GM19452 (cell line): Measurements from ENCODE around the gene TMEM38A.

Source experiments
- ATAC-seq: cut with Tn5 transposase; IDR thresholded peaks from one replicate; pipeline ENCODE4 v1.9.1; 2021; ENCODE audit not compliant: unreplicated experiment

TMEM38A gene

DNA sequence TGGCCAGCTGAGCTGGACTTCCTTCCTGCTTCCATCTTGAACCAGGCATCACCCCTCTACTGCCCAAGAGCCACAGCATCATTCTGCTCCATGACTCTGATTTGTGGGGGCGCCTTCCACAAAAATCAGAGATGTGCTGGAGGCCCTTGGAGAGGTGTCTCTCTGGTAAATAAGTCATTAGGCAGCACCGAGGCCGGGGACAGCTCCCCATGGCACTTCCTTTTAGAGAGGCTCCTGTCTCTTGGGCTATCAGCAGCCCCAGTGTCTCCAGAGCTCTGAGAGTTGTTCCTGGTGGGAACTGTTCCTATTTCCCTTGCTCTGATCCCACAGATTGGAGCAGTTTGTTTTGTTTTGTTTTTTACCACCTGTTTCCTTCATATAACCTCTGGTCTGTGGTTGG is 78.6 kb downstream of the TMEM38A start:
- ATAC-seq: no peak
